Memory B cell (primary cell): Measurements from ENCODE around the gene SIN3B.

ENCODE experiments used
- ATAC-seq: fragments of 150-1000 bp; cut with Tn5 transposase; 2 replicates; pipeline ENCODE4 v1.10.0; 2021; ENCODE audit warnings: low read depth, mild to moderate bottlenecking, moderate library complexity
- DNase-seq, 2 donors: peaks; one replicate each; pipeline ENCODE4 v3.0.0; 2022; ENCODE audit warnings: low spot score in 2 of 2
- H3K27ac Mint-ChIP-seq: one replicate; pipeline ENCODE4 v1.8.0; 2022; ENCODE audit warnings: mild to moderate bottlenecking, moderate library complexity, mixed read lengths
- H3K27me3 Mint-ChIP-seq: one replicate; pipeline ENCODE4 v1.8.0; 2022; ENCODE audit warnings: mixed read lengths
- H3K36me3 Mint-ChIP-seq: one replicate; pipeline ENCODE4 v1.8.0; 2022; ENCODE audit warnings: mild to moderate bottlenecking, mixed read lengths
- H3K4me1 Mint-ChIP-seq: one replicate; pipeline ENCODE4 v1.8.0; 2022; ENCODE audit warnings: mixed read lengths
- H3K4me3 Mint-ChIP-seq: one replicate; pipeline ENCODE4 v1.8.0; 2022; ENCODE audit warnings: mild to moderate bottlenecking, moderate library complexity, mixed read lengths
- H3K9me3 Mint-ChIP-seq: one replicate; pipeline ENCODE4 v1.8.0; 2022; ENCODE audit warnings: mixed read lengths

The SIN3B gene

DNA sequence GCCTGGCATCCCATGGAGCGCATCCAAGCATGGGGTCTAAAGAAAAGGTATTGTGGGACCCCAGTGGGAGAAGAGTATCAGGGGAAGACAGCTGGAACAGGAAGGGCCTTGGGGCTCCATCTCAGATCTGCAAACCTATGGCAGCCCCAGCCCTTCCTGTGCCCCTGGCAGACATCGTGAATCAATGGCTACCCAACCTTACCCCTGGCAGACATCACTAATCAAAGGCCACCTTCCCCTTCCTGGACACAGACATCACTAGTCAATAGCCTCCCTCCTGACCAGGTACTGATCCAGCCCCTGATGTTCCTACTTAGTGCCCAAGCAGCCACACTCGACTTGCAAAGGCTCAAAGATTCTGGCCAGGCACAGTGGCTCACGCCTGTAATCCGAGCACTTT is 75.4 kb downstream of the SIN3B start:
- ATAC-seq (no peak), DNase-seq (no peak)
- Mint-ChIP-seq H3K9me3 (no peaks in the 10 kb centered on the region), H3K36me3 (no peaks in the 10 kb centered on the region), H3K27ac (no peak overlapping the region), H3K4me3 (no peak overlapping the region), H3K27me3 (no peaks in the 10 kb centered on the region), H3K4me1 (peaks cover 3% of the 10 kb centered on the region)

DNA sequence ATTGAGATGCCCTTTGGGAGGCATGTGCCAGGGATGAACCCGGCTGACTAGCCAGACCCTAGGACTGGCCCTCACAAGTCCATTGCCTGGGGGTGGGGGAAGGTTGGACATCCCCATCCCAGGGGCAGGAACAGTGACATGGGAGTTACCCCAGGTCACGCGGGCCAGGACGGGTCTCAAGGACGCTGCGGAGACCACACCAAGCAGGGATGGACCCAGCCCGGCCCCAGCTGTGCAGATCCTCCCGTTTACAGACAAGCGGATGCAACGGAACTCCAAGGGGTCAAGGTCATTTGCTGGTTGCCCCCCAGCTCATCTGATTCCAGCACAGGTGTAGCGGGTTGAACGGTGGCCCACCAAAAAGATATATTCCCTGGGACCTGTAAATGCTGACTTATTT is 79.6 kb downstream of the SIN3B start:
- Mint-ChIP-seq H3K9me3 (peaks cover 8% of the 10 kb centered on the region), H3K4me3 (no peak overlapping the region), H3K4me1 (no peaks in the 10 kb centered on the region), H3K27me3 (peaks cover 2% of the 10 kb centered on the region), H3K36me3 (no peaks in the 10 kb centered on the region), H3K27ac (no peak overlapping the region)
- DNase-seq, result no peak
- ATAC-seq, result no peak

DNA sequence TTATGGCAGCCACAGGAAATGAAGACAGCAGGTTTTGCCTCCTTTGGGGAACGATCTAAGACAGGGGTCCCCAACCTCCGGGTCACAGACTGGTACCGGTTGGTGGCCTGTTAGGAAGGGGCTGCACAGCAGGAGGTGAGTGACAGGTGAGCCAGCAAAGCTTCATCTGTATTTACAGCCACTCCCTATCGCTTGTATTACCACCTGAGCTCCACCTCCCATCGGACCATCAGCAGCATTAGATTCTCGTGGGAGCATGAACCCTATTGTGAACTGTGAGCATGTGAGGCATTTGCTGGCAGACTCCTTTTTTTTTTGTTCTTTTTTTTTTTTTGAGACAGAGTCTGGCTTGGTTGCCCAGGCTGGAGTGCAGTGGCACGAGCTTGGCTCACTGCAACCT is 81.8 kb downstream of the SIN3B start:
- Mint-ChIP-seq H3K27me3 (peaks cover 5% of the 10 kb centered on the region), H3K4me3 (no peak overlapping the region), H3K27ac (no peak overlapping the region), H3K4me1 (no peaks in the 10 kb centered on the region), H3K36me3 (peaks cover 3% of the 10 kb centered on the region), H3K9me3 (peaks cover 11% of the 10 kb centered on the region)
- ATAC-seq (no peak), DNase-seq (no peak)

DNA sequence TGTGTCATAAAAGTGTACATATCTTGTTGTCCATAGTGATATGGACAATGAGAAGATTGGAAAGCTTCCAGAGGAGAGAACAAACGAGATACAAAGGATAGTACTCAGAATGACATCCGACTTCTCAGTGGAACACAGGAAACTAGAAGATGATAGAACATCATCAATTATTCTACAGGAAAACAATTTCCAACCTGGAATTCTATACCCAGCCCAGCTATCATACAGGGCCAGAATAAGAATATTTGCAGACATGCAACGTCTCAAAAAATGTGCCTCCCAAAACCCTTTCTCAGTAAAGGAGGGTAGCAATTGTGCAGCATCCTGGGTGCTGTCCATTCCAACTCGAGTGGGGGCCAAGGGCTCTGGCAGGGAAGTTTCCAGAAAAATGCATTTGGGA is 83.6 kb downstream of the SIN3B start:
- H3K36me3 Mint-ChIP-seq, result peaks cover 3% of the 10 kb centered on the region
- no peak overlapping the region for H3K27ac Mint-ChIP-seq
- peaks cover 11% of the 10 kb centered on the region for H3K9me3 Mint-ChIP-seq
- H3K4me1 Mint-ChIP-seq, result no peaks in the 10 kb centered on the region
- DNase-seq (no peak), ATAC-seq (no peak)
- no peak overlapping the region for H3K4me3 Mint-ChIP-seq
- H3K27me3 Mint-ChIP-seq, result peaks cover 5% of the 10 kb centered on the region

DNA sequence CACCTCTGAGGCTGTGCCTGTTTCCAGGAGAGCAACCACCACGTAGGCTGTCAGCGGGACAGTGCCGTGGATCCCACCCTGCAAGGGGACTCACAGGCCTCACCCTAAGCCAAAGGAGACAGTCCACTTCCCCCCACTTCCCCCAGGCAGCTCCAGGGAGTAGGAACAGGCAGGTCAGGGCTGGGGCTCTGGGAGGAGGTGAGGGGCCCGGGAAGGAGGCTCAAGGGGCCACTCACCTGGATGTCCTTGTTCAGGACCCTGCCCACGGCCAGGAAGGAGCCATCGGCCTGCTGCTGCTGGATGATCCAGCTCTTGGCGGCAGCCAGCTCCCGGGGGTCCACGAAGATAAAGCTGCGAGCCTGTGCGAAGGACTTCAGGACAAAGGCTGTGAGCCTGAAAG is 85.2 kb downstream of the SIN3B start:
- Mint-ChIP-seq H3K27me3 (peaks cover 9% of the 10 kb centered on the region), H3K4me1 (no peaks in the 10 kb centered on the region), H3K27ac (no peak overlapping the region), H3K4me3 (no peak overlapping the region), H3K9me3 (peaks cover 11% of the 10 kb centered on the region), H3K36me3 (peaks cover 3% of the 10 kb centered on the region)
- DNase-seq (no peak), ATAC-seq (no peak)

DNA sequence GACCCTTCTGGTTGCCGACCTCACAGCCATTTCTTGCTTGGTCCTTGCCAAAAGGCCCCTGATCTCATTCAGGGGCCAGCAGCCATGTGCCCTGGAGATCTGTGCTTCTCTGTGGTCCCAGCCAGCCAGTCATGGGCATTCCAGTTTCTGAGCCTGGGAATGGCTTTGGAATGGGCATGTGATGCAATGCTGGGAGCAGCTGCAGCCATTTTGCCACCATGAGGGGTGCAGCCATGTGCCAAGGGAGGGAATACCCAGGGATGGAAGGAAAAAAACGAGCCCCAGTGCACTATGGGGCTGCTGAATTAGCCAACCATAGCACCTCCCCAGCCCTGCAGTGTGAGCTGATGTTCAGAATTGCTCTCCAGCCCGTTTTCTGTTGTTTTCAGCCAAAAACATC is 85.9 kb downstream of the SIN3B start:
- Mint-ChIP-seq H3K36me3 (peaks cover 3% of the 10 kb centered on the region), H3K27me3 (peaks cover 14% of the 10 kb centered on the region), H3K4me1 (no peaks in the 10 kb centered on the region), H3K4me3 (no peak overlapping the region), H3K9me3 (peaks cover 12% of the 10 kb centered on the region), H3K27ac (no peak overlapping the region)
- ATAC-seq (no peak), DNase-seq (no peak)

DNA sequence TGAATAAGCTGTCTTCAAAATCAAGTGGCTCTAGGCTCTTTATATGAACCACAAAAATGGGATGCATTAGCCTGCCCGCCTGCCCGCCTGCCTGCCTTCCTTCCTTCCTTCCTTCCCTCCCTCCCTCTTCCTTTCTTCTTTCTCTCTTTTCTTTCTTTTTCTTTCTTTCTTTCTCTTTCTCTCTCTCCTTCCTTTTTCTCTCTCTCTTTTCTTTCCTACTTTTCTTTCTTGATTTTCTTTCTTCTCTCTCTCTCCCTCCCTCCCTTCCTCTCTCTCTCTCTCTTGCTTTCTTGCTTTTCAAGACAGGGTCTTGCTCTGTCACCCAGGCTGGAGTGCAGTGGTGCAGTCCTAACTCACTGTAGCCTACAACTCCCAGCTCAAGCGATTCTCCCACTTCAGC is 86.5 kb downstream of the SIN3B start:
- peaks cover 3% of the 10 kb centered on the region for H3K36me3 Mint-ChIP-seq
- DNase-seq (no peak), ATAC-seq (no peak)
- H3K9me3 Mint-ChIP-seq, result peaks cover 12% of the 10 kb centered on the region
- no peaks in the 10 kb centered on the region for H3K4me1 Mint-ChIP-seq
- no peak overlapping the region for H3K4me3 Mint-ChIP-seq
- H3K27ac Mint-ChIP-seq, result no peak overlapping the region
- H3K27me3 Mint-ChIP-seq, result peaks cover 12% of the 10 kb centered on the region

DNA sequence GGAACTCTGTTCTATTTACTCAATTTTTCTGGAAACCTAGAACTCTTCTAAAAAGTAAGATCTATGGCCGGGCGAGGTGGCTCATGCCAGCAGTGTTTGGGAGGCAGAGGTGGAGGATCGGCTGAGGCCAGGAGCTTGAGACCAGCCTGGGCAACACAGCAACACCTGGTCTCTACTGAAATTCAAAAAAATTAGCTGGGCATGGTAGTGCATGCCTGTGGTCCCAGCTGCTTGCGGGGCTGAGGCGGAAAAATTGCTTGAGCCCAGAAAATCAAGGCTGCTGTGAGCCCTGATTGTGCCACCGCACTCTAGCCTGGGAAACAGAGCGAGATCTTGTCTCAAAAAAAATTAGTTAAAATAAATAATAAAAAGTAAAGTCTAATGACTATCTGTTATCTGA is 88.2 kb downstream of the SIN3B start:
- ATAC-seq, result no peak
- Mint-ChIP-seq H3K4me3 (no peak overlapping the region), H3K4me1 (no peaks in the 10 kb centered on the region), H3K36me3 (peaks cover 3% of the 10 kb centered on the region), H3K9me3 (peaks cover 10% of the 10 kb centered on the region), H3K27ac (no peak overlapping the region), H3K27me3 (peaks cover 16% of the 10 kb centered on the region)
- DNase-seq, result no peak

DNA sequence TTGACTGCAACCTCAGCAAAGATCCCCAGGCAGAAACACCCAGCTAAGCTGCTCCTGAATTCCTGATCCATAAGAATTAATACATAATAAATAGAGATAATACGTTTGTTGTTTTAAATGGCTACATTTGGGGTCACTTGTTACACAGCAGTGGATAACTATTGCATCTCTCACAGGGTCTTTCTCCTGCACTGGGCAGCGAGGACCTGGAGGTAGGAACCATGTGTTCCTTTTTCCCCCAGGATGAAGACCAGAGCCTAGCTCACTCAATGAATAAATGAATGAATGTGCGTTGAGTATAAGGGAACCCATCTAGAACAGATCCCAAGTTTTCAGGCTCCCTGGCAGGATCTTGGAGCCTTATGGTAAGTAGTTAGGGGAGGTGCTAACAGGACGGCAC is 90.3 kb downstream of the SIN3B start:
- Mint-ChIP-seq H3K27me3 (peaks cover 24% of the 10 kb centered on the region), H3K27ac (no peak overlapping the region), H3K9me3 (peaks cover 4% of the 10 kb centered on the region), H3K4me1 (no peaks in the 10 kb centered on the region), H3K36me3 (peaks cover 3% of the 10 kb centered on the region), H3K4me3 (no peak overlapping the region)
- ATAC-seq (no peak), DNase-seq (no peak)

DNA sequence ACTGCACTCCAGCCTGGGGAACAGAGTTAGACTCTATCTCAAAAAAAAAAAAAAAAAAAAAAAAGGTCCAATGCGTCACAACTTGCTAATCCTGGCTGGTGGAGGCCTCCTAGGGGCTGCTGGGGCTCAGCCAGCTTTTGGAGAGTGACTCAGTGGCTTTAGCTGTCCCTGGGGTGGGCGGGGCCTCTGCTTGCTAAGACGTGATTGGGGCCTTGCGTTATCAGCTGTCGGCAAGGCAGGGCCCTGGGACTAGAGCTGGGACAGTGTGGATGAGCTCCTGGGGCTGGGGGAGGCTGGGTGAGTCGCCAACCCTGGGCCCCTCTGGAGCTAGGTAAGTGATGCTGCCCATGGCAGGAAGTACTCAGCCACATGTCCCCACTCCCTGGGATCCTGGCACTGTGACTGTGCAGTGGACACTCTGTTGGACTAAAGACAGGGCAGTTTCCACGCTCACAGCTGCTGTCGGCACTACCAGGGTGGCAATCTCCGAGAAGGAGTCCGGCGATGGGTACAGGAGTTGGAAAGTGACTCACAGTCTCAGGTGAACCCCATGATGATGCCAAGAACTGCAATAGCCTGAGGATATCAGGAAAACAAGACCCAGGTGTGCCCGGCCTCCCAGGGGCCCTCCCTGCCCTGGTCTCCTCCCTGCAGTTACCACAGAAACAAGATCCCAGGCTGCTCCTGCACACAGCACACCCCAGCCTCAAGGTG is 91.8 kb downstream of the SIN3B start:
- no peak overlapping the region for H3K27ac Mint-ChIP-seq
- peaks cover 7% of the 10 kb centered on the region for H3K9me3 Mint-ChIP-seq
- ATAC-seq (no peak), DNase-seq (no peak)
- H3K4me1 Mint-ChIP-seq, result no peaks in the 10 kb centered on the region
- H3K27me3 Mint-ChIP-seq, result peaks cover 26% of the 10 kb centered on the region
- H3K36me3 Mint-ChIP-seq, result no peaks in the 10 kb centered on the region
- no peak overlapping the region for H3K4me3 Mint-ChIP-seq

DNA sequence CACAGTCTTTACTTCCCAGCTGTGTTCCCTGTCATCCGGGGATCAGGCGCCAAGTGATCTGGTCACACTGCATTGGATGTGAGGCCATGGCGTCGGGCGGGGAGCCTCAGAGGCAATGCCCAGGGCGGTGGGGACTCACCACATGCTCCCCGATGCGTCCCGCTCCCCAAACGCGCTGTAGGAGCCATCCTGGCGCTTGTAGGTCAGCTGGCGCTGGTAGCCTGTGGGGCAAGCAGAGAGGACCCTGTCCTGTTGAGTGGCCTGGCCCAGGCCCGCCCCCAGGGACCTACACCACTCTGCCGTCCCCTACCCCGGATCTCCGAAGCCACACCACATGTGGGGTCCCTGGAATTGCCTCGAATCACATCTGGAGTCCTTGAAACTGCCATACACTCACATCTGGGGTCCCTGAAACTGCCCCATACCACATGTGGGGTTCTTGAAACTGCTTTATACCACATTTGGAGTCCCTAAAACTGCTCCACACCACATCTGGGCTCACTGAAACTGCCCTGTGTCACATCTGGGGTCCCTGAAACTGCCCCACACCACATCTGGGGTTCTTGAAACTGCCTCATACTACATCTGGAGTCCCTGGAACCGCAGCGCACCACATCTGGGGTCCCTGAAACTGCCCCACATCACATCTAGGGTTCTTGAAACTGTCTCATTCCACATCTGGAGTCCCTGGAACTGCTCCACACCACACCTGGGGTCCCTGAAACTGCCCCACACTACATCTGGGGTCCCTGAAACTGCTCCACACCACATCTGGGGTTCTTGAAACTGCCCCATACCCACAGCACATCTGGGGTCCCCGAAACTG is 92.8 kb downstream of the SIN3B start:
- no peak overlapping the region for H3K27ac Mint-ChIP-seq
- no peaks in the 10 kb centered on the region for H3K4me1 Mint-ChIP-seq
- peaks cover 5% of the 10 kb centered on the region for H3K36me3 Mint-ChIP-seq
- peaks cover 11% of the 10 kb centered on the region for H3K9me3 Mint-ChIP-seq
- peaks cover 31% of the 10 kb centered on the region for H3K27me3 Mint-ChIP-seq
- DNase-seq, result no peak
- H3K4me3 Mint-ChIP-seq, result no peak overlapping the region
- ATAC-seq, result no peak

DNA sequence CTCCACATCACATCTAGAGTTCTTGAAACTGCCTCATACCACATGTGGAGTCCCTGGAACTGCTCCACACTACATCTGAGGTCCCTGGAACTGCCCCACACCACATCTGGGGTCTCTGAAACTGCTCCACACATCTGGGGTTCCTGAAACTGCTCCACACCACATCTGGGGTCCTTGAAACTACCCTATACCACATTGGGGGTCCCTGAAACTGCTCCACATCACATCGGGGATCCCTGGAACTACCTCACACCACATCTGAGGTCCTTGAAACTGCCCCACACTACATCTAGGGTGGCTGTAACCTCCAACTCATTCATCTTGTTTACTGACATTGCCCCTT is 93.4 kb downstream of the SIN3B start:
- DNase-seq (no peak), ATAC-seq (no peak)
- H3K27me3 Mint-ChIP-seq, result peaks cover 33% of the 10 kb centered on the region
- H3K4me3 Mint-ChIP-seq, result no peak overlapping the region
- H3K9me3 Mint-ChIP-seq, result peaks cover 11% of the 10 kb centered on the region
- peaks cover 8% of the 10 kb centered on the region for H3K36me3 Mint-ChIP-seq
- no peak overlapping the region for H3K27ac Mint-ChIP-seq
- H3K4me1 Mint-ChIP-seq, result no peaks in the 10 kb centered on the region

DNA sequence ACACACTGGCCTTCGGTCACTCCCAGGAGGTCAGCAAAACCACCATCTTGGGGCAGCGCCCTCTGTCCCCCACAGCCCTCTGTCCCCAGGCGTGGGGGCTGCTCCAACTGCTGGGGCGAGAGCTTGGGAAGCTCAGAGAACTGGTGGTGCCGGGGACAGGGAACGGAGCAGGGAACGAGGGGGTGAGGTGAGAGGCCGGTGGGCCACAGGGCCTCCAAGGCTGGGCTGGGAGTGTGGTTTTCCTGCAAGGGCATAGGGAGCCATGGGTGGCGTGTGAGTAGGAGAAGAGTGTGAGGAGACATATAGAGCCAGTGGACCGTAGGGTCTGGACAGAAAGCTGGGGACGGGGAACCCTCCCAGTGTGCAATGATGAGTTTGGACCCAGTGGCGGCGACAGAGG is 93.8 kb downstream of the SIN3B start:
- H3K4me1 Mint-ChIP-seq, result no peaks in the 10 kb centered on the region
- H3K9me3 Mint-ChIP-seq, result peaks cover 11% of the 10 kb centered on the region
- H3K4me3 Mint-ChIP-seq, result no peak overlapping the region
- ATAC-seq, result no peak
- H3K36me3 Mint-ChIP-seq, result peaks cover 8% of the 10 kb centered on the region
- H3K27ac Mint-ChIP-seq, result no peak overlapping the region
- peaks cover 32% of the 10 kb centered on the region for H3K27me3 Mint-ChIP-seq
- no peak for DNase-seq

DNA sequence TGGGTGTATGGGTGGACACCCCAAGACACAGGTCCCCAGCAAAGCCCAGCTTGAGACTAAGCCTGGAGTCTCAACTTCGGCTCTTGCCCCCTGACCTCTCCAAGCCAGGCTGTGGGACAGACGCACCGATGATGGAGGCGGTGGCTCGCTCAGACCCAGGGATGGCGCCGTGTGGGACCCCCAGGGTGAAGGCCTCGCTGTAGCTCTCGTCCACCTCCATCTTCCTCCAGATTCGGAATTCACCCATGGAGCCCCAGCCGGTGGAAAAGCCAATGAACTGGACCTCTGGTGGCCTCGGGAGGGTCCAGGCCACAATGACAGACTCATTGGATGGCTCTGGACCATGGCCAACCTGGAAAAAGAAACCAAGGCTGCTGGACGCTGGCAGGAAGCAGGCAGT is 98.7 kb downstream of the SIN3B start:
- Mint-ChIP-seq H3K36me3 (peaks cover 8% of the 10 kb centered on the region), H3K9me3 (peaks cover 13% of the 10 kb centered on the region), H3K27ac (no peak overlapping the region), H3K4me3 (no peak overlapping the region), H3K4me1 (no peaks in the 10 kb centered on the region), H3K27me3 (peaks cover 28% of the 10 kb centered on the region)
- DNase-seq, result no peak
- no peak for ATAC-seq

DNA sequence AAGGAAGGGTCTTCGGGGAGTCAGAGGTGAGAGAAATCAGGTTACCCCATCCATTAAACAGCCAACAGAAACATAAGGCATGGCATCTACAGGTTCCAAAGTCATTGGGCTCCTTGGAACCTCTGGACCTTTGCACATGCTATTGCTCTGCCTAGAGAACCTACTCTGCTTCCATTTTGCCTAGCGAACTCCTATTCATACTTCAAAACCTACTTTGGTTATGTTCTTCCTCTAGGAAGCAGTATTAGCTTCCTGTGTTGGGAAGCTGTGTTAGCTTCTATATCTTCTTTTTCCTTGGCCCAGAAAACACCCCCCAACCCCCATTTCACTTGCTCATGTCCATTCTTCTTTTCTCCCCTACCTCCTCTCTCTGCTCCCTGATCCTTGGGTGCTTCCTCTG is 99.2 kb downstream of the SIN3B start:
- H3K27me3 Mint-ChIP-seq, result peaks cover 25% of the 10 kb centered on the region
- H3K36me3 Mint-ChIP-seq, result peaks cover 8% of the 10 kb centered on the region
- no peak overlapping the region for H3K27ac Mint-ChIP-seq
- H3K9me3 Mint-ChIP-seq, result peaks cover 15% of the 10 kb centered on the region
- DNase-seq (no peak), ATAC-seq (no peak)
- H3K4me3 Mint-ChIP-seq, result no peak overlapping the region
- H3K4me1 Mint-ChIP-seq, result no peaks in the 10 kb centered on the region
